Stimulated activated CD4-positive, alpha-beta T cell treated with anti-CD3 and anti-CD28 coated beads, Interleukin-1b, Interleukin-23, amount 100 ng/mL, for 4 hours (primary cell): ENCODE data around the gene CHRDL1.

Experiments
- DNase-seq, 2 donors: peaks; one replicate each; pipeline ENCODE4 v3.0.0-alpha.2; 2020; ENCODE audit warnings: low read depth in 2 of 2

The CHRDL1 gene

DNA sequence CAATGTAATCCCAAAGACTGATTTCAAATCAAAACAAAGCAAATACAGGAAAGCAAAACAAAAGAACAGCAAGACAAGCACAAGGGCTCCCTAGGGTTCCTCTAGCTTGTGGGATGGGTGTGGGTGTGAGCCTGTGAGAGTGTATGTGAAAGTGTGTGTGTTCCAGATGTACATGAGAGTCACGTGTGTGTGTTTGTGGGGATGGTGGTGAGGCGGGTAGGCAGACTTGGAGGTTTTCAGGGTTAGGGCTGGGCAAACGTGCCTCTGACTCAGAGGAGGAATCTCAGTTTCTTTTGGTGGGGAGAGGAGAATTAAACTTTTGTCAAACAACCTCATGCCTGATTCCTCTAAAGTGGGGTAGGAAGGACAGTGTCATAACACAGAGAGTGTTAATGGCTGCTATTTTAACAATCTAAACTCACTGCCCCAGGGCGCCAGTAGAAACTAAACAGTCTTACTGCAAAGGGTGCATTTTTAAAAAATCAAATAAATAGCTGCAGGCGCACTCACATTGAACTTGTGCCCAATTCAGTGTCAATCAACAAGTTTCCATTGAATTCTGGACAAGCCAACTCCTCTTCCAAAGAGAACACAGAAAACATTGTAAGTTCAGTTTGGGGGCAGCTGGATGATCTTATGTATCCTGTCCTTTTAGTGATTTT, 51.8 kb downstream of the CHRDL1 start:
- no peak for DNase-seq

DNA sequence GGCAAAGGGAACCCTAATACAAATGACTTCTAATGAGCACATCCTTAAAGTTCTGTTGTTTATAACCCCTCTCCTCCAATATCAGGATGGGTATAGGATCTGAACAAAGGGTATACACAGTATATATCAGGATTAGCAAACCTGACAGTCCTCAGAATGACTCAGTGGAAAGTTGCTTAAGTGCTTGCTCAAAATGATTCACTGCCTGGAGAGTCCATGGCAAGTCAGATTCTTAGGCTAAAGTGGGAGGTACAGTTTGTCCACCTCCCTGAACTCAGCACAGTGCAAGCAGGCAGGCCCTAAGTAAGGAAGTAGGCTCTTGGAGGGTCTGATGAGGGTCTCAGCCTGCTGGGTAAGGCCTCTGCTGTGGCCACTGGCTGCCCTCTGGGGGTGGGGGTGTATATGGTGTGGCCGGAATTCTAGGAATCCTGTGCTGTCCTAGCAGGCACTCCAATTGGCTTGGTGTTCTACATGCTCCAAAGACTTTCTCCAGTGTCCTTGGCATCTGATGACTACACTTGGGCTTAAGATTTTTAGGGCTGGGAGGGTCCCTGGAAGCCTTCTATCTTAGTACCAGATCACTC, 54.3 kb downstream of the CHRDL1 start:
- no peak for DNase-seq

DNA sequence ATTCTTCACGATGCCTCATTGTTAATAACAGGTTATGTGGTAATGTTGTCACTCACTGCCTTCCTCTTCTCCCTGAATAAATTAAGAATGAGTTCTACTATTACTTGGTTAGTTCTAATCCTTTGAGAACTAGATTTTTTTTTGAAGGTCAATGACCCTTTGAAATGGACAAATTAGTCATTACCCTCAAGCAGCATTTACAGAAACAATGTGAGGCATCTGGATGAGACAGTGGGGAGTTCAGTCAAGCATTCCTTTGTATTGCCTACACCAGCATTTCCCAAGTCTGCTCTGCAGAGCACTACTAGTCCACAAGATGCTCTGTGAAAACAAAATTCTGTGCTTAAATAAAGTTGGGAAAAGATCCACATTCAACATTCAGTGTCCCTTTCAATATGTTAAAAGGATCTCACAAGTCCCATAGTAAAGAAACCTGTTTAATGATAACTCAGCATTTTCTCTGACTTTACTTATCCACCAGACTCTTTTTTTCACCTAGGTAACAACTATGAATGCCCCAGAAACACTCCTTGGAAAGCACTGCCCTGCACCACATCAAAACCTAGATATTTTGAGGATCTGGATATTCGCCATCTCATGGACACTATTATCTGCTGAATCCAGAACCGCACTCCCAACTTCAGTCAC, 60.6 kb downstream of the CHRDL1 start:
- DNase-seq = no peak

DNA sequence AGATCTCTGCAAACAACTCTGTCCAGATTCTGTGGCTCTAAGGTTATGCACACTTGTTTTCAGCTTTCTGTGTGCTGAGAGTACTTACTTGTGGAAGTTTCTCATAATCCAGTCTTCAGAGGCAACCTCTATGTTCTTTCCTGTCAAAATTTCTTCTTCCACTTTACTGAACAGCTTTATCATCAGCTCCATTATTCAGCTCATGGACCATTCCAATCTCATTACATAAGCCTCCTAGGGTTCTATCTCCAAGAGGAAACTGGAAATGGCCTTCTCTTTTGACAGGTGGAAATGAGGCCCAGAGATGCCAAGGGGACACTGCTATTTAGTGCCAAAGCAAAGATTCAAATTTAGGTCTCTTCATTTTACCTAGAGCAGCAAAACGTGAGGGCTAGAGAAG, 61.3 kb downstream of the CHRDL1 start:
- no peak for DNase-seq

DNA sequence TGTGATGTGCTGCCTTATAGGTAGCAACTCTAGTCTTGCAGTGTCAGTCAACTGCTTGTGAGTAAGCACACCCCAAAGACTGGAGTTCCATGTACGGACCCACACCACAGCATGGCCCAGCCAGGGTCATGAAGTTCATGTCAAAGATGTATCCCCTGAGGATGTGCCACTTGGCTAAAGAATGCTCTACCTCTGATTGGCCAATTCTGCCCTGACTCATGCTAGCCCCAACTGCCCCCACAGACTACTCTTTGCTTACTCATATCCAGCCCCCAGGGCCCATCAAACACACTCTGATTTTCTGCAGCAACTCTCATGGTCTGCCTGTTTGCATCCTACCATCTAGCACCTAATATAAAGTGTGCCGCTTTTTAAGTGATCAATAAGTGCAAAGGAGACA, 62.5 kb downstream of the CHRDL1 start:
- no peak for DNase-seq

DNA sequence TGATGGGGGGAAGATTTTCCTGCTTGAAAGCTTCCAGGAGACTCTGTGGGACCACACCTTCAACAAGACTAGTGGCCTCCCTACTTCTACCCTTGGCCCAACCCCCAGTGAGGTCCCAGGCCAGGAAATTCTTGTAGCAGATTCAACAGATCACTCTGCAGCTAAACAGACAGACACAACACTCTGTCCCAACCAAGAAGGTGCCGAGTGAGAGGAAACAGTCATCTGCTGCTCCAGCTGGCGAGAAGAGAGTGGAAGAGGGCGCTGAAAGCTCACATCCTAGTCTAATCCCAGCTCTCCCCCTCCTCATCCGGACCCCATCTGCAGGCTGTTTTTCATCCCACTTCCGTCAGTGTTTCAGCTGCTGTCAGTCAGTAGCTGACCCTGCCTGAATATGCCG, 63.4 kb downstream of the CHRDL1 start:
- DNase-seq = no peak

DNA sequence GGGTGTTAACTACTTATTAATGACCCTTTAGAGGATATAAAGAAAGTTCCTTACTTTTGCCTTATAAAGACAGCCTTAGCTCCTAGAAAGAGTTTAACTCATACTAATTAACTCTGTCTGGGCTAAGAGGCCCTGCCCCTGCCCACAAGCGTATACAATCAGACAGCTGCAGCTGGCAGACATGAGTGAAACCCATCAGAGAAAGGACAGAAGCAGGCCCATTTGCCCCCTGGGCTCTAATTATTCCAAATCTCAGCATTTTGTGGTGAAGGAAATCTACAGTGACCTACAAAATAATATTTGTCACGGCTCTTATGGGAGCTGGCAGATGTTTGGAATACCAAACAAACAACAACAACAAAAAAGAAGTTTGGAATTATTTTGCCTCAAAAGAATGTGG, 71.8 kb downstream of the CHRDL1 start:
- DNase-seq = no peak

DNA sequence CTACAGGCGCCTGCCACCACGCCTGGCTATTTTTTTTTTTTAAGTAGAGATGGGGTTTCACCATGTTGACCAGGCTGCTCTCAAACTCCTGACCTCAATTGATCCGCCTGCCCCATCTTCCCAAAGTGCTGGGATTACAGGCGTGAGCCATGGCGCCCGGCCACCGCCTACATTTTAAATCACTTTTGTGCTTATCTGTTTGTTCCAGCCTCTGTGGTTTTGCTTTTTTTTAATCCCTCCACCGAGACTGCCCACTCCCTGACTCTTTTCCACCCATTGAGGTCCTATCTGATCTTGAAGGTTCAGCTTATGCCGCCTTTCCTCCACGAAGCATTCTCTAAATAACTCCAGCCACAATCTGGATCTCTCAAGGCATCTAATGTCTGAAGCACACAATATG, 73.5 kb downstream of the CHRDL1 start:
- DNase-seq = no peak

DNA sequence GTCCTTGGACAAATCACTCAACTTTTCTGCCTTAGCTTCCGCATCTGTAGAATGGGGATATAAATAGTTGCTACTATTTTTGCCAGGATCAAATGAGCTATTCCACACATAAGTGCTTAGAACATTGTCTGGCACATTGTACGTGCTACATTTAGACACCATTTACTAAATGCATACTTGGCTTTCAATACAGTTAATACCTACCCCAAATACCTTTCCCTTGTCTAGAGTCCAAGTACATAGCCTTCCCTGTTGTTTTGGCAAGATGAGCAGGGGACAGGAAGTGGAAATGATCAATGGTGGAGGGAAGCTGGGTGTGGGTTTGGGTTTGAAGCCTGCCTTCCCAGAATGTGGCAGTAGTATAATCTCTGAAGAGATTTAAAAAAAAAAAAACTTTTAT, 82.0 kb downstream of the CHRDL1 start:
- DNase-seq = no peak

DNA sequence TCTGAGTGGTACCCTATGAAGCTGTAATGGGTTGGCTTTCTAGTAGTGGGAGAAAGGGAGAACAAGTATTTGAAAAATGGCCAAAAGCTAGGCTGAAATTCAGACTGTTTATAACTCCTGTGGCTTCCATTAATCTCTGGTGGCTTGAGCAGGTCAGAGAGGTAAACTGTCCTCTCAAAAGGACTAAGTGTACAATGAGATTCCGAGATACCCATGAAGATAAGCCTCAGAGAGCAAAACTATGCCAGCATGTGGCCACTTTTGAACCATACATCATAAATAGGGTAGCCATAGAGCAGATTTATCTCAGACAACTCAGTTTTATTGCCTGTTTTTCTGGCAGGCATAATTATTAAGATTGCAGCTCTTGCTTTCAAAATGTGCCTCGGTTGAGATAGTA, 89.2 kb downstream of the CHRDL1 start:
- no peak for DNase-seq

DNA sequence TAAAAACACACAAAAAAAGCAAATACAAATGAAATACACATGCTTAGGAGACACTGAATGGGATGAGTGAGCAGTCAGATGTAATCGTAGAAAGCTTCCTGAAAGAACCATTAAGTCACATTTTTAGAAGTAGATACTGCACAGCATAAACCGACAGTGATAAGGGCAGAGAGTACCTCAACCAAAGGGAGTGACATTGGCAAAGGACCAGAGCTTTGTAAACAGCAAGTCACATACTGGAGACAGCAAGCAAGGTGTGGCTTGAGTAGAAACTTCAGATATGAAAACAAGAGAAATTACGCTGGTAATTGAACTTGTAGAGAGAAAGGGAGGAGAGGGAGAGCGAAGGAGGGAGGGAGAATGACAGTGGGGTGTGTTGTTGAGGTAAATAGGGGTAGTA, 92.0 kb downstream of the CHRDL1 start:
- no peak for DNase-seq

DNA sequence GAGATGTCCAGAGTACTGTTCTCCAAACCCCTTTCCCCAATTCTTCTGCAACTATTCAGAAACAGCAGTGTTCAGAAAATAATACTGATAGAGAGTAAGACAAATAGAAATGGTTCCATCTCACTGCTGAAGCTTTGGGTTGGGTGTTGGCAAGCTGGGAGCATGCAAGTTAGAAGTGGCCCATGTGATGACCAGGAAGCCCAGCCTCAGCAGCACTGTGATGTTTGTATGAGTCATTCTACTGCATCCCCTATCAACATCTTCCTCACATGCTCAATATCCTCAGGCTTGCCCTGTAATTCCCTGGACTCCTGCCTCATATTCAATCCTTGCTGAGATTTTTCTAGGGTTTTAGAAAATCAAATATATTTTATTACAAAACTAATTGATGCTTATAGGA, 96.5 kb downstream of the CHRDL1 start:
- no peak for DNase-seq

DNA sequence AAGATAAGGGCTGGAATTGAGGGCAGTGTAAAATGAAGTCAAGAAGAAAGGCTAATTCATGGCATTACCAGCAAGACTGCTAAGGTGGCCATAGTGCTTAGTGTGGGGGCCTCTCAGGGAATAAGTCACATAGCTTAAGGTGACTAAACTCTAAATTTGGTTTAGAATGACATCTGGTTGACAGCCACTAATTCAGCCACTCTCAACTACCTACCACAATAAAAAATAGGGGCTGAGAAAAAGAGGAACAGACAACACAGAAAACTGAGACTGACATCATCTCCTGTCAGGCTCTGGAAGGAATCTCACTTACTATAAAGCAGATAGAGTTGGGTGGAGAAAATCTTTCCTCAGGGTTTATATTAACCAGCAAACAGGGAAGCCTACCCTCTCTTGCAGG, 96.9 kb downstream of the CHRDL1 start:
- DNase-seq = no peak

DNA sequence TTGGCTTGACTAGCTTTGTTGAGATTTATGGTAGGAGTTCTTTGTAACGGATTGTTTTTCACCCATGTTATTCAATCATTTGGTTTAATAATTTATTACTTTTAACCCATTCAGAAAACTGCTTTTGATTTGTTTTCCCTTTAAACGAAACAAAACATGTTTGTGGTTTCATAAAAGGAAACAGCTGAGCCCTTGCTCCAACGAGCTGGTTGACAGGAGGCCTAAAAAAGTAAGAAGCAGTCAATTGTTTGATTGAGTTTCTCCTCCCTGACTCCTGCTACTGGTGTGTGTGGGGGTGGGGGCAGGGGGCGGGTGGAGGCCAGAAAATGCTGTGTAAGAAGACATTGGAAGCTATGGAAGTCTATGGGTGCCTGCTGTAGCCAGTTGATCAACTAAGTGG, 102.8 kb downstream of the CHRDL1 start:
- DNase-seq = no peak

DNA sequence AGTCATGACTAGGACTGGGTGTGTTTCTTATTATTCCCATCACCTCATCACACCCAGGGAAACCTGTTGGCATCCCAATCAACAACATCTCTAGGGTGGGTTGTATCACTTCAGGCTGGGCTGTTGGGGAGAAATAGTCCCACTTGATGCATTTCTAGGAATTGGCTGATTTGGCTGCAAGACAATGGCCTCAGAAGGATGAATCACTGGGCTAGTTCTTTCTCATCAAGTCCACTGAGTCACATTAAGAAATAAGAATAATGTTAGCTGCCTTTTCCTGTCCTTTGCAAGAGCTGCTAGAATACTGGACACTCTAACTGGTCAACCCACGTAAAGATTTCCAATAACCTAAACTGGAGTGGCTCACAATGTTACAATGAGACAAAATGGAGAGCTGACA, 104.2 kb downstream of the CHRDL1 start:
- DNase-seq = no peak

DNA sequence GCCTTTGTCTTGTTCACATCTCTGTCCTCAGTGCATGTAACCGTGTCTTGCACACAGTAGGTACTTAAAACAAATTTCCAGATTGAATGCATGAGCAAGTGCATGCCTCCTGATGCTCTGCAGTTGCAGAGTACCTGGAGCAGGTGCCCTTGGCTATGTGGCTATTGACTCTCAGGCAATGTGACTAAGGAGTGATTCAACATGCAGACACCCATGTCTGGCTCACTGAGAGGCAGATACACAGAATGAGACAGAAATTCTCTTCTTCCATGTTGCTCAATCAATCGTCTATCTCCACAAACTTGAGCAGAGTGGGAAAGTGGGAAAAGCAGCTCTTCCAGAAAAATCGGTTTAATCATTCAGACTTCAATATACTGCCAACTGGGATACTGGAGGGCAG, 111.0 kb downstream of the CHRDL1 start:
- DNase-seq = no peak

DNA sequence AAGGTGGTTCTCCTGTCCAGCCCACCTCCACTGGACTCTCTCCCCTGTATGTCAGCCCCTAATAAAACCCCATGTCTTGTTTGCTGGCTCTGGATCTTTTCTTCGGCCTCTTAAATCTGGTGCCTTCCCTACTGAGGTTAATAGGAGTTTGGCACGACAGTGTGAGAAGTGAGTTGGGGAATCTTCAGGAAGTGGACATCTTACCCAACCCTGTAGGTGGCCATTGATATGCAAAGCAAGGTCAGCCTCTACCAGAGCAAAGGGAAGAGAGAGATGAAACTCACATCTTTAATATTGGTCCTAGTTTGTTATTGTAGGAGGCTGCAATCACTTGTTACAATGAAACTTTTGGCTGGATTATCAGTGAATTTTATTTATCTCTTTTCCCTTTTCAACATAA, 111.7 kb downstream of the CHRDL1 start:
- no peak for DNase-seq

DNA sequence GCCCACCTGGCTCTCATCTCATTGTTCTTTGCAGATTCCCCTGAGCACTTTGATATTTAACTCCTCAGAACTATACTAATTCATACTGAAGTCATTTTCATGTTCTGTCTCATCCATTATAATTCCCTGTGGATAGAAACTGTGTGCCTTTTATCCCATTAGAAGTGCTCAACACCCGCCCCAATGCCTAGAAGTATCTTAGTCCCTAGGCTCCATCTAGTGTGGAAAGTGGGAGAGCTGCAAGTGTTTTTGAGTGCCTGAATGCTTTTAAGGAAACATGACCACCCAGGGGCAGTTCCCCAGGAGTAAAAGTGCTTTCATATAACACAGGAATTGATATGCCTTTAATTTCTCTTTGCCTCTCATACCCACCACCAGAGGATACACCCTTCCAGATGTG, 117.0 kb downstream of the CHRDL1 start:
- no peak for DNase-seq

DNA sequence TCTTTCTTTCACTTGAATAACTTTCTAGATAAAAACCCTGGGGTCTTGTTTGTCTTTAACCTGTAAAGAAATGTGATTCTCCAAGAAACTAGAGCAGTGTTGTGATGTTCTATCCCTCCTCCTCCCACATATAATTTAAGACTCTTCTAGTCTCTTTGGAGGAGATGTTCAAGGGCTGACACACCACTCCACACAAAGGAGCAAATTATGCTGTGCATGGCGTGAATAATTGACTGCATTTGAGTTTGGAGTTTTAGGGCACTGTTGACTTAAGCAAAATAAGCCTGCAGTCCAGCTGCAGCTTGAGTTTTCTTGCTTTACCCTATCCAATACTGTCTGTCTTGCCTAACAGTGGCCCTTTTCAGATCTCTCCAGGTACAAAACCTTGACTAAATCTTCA, 119.7 kb downstream of the CHRDL1 start:
- no peak for DNase-seq

DNA sequence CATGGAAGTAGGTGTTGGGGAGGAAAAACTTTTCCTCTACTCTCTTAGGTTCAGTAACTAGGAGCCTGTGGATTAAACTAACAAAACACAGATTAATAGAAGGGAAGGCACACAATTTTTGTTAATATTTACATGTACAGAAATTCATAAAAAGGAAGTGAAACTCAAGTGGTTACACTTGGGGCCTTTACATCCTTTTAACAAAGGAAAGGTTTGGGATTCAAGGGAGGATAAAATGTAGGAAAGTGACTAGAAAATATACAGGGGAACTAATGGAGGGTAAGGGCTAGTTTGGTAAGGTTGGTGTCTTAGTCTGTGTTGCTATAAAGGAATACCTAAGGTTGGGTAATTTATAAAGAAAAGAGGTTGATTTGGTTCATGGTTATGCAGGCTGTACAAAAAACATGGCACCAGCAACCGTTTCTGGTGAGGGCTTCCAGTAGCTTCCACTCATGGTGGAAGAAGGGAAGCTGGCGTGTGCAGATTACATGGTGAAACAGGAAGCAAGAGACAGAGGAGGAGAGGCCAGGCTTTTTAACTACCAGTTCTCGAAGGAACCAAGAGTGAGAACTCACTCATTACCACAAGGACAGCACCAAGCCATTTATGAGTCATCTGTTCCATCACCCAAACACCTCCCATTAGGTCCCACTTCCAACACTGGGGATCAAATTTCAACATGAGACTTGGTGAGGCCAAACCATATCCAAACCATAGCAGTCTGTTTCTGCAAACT, 124.4 kb downstream of the CHRDL1 start:
- no peak for DNase-seq

DNA sequence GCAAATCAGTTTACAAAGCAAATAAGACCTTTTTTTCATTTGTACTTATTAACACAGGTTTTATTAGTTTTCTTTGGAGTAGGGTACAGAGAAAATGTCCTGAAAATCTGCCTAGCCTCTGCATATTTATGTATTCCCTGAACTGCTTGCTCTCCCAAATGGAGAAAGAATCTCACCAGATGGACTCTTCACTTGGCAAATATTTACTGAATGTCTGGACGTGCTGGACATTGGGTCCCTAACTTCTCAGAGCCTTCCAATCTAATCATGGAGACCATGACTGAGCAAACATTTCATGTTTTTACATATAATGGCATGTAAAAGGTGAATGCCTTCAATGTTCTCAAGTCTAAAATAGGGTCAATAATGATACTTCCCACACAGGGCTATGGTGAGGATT, 126.0 kb downstream of the CHRDL1 start:
- no peak for DNase-seq

DNA sequence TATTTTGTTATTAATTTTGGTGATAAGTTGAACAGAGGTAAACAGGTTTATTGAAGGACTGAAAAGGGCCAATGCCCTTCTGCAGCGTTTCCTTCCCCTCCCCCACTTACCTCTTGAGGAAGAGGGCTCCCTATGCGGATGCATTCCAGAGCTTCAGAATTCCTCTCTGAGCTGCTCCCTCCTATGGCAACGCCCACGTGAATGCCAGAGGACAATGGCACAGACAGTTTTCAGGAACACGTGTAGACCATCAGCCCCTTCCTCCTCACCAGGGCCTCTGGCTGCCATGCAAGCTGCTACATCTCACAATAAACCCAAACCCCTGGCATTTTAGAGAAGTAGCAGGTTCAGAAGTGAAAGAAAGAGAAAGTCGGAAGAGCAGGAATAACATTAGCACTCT, 127.9 kb downstream of the CHRDL1 start:
- DNase-seq = no peak
